Measurements from ENCODE around the gene KDM4F. TPM values are rescaled to one million over a fixed set of nuclear protein-coding genes. Genes with fewer than 3 reads are reported as not detected.

The KDM4F gene
- total RNA-seq, 1 donor from 2014 or later, result not detected

DNA sequence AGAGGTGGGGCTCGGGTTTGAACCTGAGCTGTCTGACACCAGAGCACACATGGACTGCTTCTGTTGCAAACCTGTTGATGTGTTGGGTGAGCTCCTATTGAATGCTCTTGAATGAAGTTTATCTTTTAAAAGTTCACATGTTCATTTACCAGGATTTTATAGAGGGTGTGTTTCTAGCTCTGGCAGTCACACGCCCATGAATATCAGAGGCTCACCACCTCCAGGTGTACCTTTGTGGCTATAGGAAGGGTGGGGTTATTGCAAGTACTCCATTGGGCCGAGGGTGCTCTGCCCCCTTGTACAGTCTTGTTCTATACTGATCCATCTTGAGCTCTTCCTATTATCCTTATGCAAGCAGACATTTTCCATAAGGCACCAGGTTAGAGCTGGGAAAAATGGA, 49.6 kb downstream of the KDM4F start:
- no peak overlapping the region for H3K27ac ChIP-seq (replicated peaks)
- no peak overlapping the region for H3K4me3 ChIP-seq
- H3K36me3 ChIP-seq, result no peaks in the 10 kb centered on the region
- intact Hi-C loops (cut with micrococcal nuclease), result loop anchor here (10.0 kb wide), 1 partner anchor 46 kb away; no protein-coding TSS in a partner anchor
- DNase-seq, result no peak
- no peaks in the 10 kb centered on the region for H3K27me3 ChIP-seq (ENCODE audit: low read depth)
- H3K4me1 ChIP-seq, result peaks cover 22% of the 10 kb centered on the region
- TF ChIP-seq, protein P1, sequence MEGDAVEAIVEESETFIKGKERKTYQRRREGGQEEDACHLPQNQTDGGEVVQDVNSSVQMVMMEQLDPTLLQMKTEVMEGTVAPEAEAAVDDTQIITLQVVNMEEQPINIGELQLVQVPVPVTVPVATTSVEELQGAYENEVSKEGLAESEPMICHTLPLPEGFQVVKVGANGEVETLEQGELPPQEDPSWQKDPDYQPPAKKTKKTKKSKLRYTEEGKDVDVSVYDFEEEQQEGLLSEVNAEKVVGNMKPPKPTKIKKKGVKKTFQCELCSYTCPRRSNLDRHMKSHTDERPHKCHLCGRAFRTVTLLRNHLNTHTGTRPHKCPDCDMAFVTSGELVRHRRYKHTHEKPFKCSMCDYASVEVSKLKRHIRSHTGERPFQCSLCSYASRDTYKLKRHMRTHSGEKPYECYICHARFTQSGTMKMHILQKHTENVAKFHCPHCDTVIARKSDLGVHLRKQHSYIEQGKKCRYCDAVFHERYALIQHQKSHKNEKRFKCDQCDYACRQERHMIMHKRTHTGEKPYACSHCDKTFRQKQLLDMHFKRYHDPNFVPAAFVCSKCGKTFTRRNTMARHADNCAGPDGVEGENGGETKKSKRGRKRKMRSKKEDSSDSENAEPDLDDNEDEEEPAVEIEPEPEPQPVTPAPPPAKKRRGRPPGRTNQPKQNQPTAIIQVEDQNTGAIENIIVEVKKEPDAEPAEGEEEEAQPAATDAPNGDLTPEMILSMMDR (IDR thresholded peaks at IDR 0.05; ENCODE audit: borderline replicate concordance), result no peak
- H3K9me3 ChIP-seq (replicated peaks), result no peaks in the 10 kb centered on the region

DNA sequence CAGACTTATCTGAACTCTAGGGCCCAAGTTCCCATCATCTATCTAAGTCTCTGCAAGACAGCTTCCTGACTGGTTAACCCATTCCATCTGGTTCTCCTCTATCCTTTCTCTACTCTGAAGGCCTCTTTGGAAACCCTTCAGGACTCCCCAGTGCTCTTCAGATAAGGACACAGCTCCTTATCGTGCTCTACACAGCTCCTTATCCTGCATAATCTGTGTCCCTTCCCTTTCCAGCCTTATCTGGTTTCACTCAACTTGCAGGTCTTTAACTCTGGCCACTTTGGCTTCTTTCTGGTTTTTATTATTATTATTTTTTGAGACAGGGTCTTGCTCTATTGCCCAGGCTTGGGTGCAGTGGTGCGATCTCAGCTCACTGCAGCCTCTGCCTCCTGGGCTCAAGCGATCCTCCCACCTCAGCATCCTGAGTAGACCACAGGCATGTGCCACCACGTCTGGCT, 51.0 kb downstream of the KDM4F start:
- TF ChIP-seq, protein P1 (IDR thresholded peaks at IDR 0.05; ENCODE audit: borderline replicate concordance), result no peak

More for the DNA sequence above, 51.0 kb downstream of the KDM4F start:
- no peaks in the 10 kb centered on the region for H3K27me3 ChIP-seq (ENCODE audit: low read depth)
- no peak for DNase-seq
- H3K36me3 ChIP-seq, result no peaks in the 10 kb centered on the region
- H3K27ac ChIP-seq (replicated peaks), result no peak overlapping the region
- intact Hi-C loops (cut with micrococcal nuclease), result no loop called here
- no peaks in the 10 kb centered on the region for H3K9me3 ChIP-seq (replicated peaks)
- H3K4me1 ChIP-seq, result peaks cover 22% of the 10 kb centered on the region
- no peak overlapping the region for H3K4me3 ChIP-seq

Other genes with a start within 250 kb of the KDM4F start
- 71.6 TPM for gene CWC15, start 75.9 kb upstream of the KDM4F start, total RNA-seq
- gene KDM4D, start 75.7 kb upstream of the KDM4F start, total RNA-seq, result 0.69 TPM
- gene KDM4E, start 24.2 kb upstream of the KDM4F start, total RNA-seq, result not detected
- gene SRSF8, start 17.5 kb downstream of the KDM4F start, total RNA-seq, result 19.0 TPM
- 11.3 TPM for gene ENDOD1, start 40.4 kb downstream of the KDM4F start, total RNA-seq
- gene SESN3, start 181.8 kb downstream of the KDM4F start, total RNA-seq, result 8.1 TPM

All from left ventricle myocardium inferior (tissue), 1 donor.